ENCODE results near the gene SH3RF3. TPM values are rescaled to one million over a fixed set of nuclear protein-coding genes. Genes with fewer than 3 reads are reported as not detected.

Gene SH3RF3
- polyA plus RNA-seq, 2 donors, result 1.1 to 1.3 TPM

DNA sequence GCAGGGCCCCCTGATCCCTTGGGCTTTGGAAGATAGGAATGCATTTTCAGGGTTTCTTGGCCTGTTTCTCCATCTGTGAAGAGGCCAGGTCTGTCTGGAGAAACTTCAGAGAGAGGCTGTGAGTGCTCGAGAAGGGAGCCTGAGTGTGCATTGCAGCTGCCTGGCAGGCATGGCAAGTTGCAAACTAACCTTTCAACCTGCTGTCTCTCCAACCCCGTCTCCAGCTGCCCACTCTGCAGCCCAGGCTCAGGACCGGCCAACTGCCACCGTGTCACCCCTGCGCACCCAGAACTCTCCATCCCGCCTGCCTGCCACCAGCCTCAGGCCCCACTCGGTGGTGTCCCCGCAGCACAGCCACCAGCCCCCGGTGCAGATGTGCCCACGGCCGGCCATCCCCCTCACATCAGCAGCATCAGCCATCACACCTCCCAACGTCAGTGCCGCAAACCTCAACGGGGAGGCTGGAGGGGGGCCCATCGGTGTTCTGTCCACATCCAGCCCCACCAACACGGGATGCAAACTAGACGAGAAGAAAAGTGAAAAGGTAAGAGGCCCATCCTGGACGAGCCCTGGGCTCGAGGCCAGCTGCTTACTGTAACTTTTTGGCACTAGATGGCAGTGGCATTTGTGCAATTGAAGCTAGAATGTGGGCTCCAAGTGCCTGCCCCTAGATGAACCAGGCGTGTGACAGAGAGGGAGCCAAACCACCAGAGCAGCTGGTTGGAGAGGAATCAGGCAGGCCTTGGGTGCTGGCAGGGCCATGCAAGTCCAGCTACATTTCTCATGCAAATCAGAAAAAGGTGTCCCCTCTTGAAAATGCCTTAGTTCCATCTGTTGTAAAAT is 320.2 kb downstream of the SH3RF3 start:
- Histone ChIP-seq H3K9me3 (ENCODE audit: control insufficient read depth in 2 of 2, insufficient read depth in 1 of 2, low read depth in 1 of 2, low read length in 1 of 2) (peaks cover 0 to 6% of the 10 kb centered on the region in 2 donors), H3K4me1 (ENCODE audit: control insufficient read depth in 2 of 2, insufficient read depth in 2 of 2, low read length in 1 of 2) (peaks cover 0 to 10% of the 10 kb centered on the region in 2 donors), H3K27ac (ENCODE audit: low read depth in 2 of 2, low read length in 1 of 2) (no peak overlapping the region), H3K27me3 (ENCODE audit: control insufficient read depth in 1 of 2, insufficient read depth in 2 of 2, low read length in 2 of 2) (no peaks in the 10 kb centered on the region), H3K4me3 (ENCODE audit: low read depth in 1 of 2, low read length in 2 of 2) (no peak overlapping the region), H3K36me3 (ENCODE audit: control insufficient read depth in 2 of 2, insufficient read depth in 2 of 2, low read length in 1 of 2) (peaks cover 0 to 5% of the 10 kb centered on the region in 2 donors)
- 71 to 74% methylated on average over 20 of the region's 20 CpGs for WGBS, 2 donors

DNA sequence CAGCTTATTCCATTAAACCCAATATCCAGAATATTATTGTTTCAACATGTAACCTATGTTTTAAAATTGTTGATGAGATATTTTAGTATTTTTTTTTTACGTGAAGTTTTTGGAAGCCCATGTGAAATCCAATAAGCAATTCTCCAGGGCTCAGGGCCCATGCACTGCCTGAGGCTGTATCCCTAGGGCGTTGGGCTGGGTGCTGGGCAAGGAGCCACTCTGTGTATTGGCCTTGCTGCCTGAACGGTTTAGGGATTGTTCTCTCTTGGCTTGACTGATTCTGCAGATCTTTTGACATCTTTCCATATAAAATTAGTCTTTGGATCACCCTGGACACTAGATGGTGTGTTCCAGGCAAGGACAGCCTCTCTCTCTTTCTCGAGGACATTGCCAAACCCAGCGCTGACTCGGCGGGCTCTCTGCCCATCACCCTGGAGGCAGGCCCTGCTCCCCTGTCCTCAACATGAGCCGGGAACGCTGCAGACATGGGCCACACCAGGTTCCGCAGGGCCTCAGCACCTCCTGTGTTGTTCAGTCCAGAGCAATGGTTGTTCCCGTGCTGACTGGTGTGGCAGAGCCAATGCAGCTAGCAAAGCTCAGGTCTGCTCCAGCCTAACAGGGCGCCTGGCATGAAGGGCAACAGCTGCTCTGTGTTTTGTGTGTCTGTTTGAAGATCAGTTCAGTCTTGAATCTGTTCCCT is 321.7 kb downstream of the SH3RF3 start:
- 58 to 70% methylated on average over 12 of the region's 12 CpGs for WGBS, 2 donors
- no peak overlapping the region for H3K27ac ChIP-seq (ENCODE audit: low read depth in 2 of 2, low read length in 1 of 2)
- no peaks in the 10 kb centered on the region for H3K9me3 ChIP-seq (ENCODE audit: control insufficient read depth in 2 of 2, insufficient read depth in 1 of 2, low read depth in 1 of 2, low read length in 1 of 2)
- H3K36me3 ChIP-seq (ENCODE audit: control insufficient read depth in 2 of 2, insufficient read depth in 2 of 2, low read length in 1 of 2), result peaks cover 0 to 5% of the 10 kb centered on the region in 2 donors
- H3K27me3 ChIP-seq (ENCODE audit: control insufficient read depth in 1 of 2, insufficient read depth in 2 of 2, low read length in 2 of 2), result no peaks in the 10 kb centered on the region
- no peak overlapping the region for H3K4me3 ChIP-seq (ENCODE audit: low read depth in 1 of 2, low read length in 2 of 2)
- peaks cover 0 to 10% of the 10 kb centered on the region in 2 donors for H3K4me1 ChIP-seq (ENCODE audit: control insufficient read depth in 2 of 2, insufficient read depth in 2 of 2, low read length in 1 of 2)

DNA sequence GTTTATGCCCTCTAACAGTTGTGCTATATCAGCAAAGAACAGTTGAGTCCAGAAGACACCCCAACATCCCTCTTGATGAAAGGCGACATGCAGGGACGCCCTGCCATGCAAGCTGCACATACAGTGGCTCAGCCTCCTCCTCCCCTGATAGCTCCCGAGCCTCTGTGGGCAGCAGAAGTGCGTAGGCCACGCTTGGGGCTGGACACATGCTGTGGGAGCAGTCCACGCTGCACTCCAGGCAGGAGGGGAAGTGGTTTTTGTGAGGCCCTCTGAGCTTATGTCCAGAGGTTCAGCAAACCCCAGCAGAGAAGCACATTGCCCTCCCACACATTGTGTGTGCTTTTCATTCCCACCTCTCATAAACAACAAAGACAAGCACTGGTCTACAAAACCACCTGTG is 322.7 kb downstream of the SH3RF3 start:
- Histone ChIP-seq H3K27ac (ENCODE audit: low read depth in 2 of 2, low read length in 1 of 2) (no peak overlapping the region), H3K4me3 (ENCODE audit: low read depth in 1 of 2, low read length in 2 of 2) (no peak overlapping the region), H3K9me3 (ENCODE audit: control insufficient read depth in 2 of 2, insufficient read depth in 1 of 2, low read depth in 1 of 2, low read length in 1 of 2) (no peaks in the 10 kb centered on the region), H3K4me1 (ENCODE audit: control insufficient read depth in 2 of 2, insufficient read depth in 2 of 2, low read length in 1 of 2) (peaks cover 0 to 7% of the 10 kb centered on the region in 2 donors), H3K27me3 (ENCODE audit: control insufficient read depth in 1 of 2, insufficient read depth in 2 of 2, low read length in 2 of 2) (no peaks in the 10 kb centered on the region), H3K36me3 (ENCODE audit: control insufficient read depth in 2 of 2, insufficient read depth in 2 of 2, low read length in 1 of 2) (peaks cover 0 to 5% of the 10 kb centered on the region in 2 donors)
- 89 to 91% methylated on average over 6 of the region's 6 CpGs for WGBS, 2 donors

DNA sequence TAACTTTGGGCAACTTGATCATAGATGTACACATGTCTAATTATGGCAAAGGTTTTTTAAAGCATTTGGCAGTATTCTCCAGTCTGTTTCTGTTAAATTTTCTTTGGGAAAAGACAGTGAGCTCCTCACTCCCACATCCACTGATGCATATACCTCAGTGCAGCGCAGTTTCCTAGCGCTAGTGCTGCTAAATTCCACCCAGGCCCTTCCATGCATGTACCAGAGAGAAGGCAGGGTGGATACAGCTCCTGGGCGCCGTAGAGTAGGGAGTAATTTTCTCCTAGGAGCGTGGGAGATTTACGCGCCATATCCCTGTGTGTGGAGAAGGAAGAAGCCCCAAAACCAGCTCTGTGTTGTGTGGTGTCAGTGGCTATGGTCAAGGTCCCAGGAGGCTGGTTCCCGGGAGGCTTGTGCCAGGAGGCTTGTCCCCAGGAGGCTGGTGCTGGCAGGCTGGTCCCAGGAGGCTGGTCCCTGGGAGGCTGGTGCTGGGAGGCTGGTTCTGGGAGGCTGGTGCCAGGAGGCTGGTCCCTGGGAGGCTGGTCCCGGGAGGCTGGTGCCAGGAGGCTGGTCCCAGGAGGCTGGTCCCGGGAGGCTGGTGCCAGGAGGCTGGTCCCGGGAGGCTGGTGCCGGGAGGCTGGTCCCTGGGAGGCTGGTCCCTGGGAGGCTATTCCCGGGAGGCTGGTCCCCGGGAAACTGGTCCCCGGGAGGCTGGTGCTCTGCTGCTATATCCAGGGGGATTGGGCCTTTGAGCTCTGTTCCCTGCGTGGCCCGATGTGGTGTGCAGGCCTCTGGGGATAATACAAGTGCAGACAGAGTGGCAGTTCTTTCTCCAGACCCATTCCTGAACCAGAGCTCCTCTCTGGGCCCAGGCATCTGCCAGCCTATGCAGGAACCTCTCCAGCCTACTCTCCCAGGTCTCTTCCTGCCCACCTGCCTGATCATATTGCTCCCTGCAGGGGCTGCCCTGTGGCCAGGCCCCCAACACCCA is 323.6 kb downstream of the SH3RF3 start:
- Histone ChIP-seq H3K4me1 (ENCODE audit: control insufficient read depth in 2 of 2, insufficient read depth in 2 of 2, low read length in 1 of 2) (peaks cover 0 to 7% of the 10 kb centered on the region in 2 donors), H3K27me3 (ENCODE audit: control insufficient read depth in 1 of 2, insufficient read depth in 2 of 2, low read length in 2 of 2) (no peaks in the 10 kb centered on the region), H3K27ac (ENCODE audit: low read depth in 2 of 2, low read length in 1 of 2) (no peak overlapping the region), H3K4me3 (ENCODE audit: low read depth in 1 of 2, low read length in 2 of 2) (no peak overlapping the region), H3K36me3 (ENCODE audit: control insufficient read depth in 2 of 2, insufficient read depth in 2 of 2, low read length in 1 of 2) (peaks cover 0 to 5% of the 10 kb centered on the region in 2 donors), H3K9me3 (ENCODE audit: control insufficient read depth in 2 of 2, insufficient read depth in 1 of 2, low read depth in 1 of 2, low read length in 1 of 2) (no peaks in the 10 kb centered on the region)
- 89 to 96% methylated on average over 15 to 17 of the region's 17 CpGs for WGBS, 2 donors

DNA sequence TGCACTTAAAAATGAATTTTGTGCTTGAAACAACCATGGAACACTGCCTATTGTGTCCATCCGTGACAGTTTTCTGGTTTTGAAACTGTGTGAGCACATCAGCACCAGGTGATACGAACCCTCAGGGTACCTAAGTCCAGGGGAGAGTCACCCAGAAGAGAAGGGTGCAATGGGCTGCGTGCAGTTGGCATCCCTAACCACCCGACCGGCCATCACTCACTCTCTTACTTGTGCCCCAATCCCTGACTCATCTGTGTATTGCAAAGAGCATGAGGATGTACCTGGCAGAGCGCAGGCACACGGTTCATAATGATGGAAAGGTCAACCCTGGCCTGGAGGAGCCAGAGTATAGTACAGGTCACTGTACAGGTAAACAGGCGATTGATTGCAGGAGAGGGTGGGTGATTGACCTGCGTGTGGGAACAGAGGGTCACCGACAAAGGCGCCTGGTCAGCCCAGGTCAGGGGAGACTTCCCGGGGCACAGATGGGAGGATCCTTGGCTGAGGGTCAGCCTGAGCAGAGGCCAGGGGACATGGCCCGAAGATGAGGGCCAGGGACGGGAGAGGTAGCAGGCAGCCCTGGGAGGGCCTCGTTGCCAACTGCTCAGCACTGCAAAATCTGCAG is 324.5 kb downstream of the SH3RF3 start:
- Histone ChIP-seq H3K9me3 (ENCODE audit: control insufficient read depth in 2 of 2, insufficient read depth in 1 of 2, low read depth in 1 of 2, low read length in 1 of 2) (no peaks in the 10 kb centered on the region), H3K27ac (ENCODE audit: low read depth in 2 of 2, low read length in 1 of 2) (no peak overlapping the region), H3K27me3 (ENCODE audit: control insufficient read depth in 1 of 2, insufficient read depth in 2 of 2, low read length in 2 of 2) (no peaks in the 10 kb centered on the region), H3K36me3 (ENCODE audit: control insufficient read depth in 2 of 2, insufficient read depth in 2 of 2, low read length in 1 of 2) (peaks cover 0 to 5% of the 10 kb centered on the region in 2 donors), H3K4me3 (ENCODE audit: low read depth in 1 of 2, low read length in 2 of 2) (no peak overlapping the region), H3K4me1 (ENCODE audit: control insufficient read depth in 2 of 2, insufficient read depth in 2 of 2, low read length in 1 of 2) (peaks cover 0 to 7% of the 10 kb centered on the region in 2 donors)
- 87 to 93% methylated on average over 15 of the region's 15 CpGs for WGBS, 2 donors

DNA sequence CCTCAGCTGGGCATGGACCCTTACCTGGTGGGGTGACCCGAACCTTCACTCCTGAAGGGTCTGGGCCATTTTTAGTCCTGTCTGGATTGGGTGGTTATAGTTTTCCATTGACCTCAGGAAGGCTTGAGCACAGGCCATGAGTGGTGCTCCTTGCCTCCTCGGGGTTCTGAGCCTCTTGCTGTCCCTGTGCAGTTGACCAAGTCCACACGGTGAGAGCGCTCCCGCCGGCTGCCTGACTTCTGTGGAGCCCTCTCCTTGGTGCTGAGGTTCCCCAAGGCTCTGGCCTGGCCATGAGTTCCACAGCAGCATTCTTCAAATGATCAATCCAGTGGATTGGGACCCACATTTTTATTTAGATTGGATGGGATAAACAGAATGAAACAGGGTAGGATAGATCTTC is 325.3 kb downstream of the SH3RF3 start:
- no peaks in the 10 kb centered on the region for H3K27me3 ChIP-seq (ENCODE audit: control insufficient read depth in 1 of 2, insufficient read depth in 2 of 2, low read length in 2 of 2)
- 85 to 96% methylated on average over 6 of the region's 6 CpGs for WGBS, 2 donors
- no peak overlapping the region for H3K4me3 ChIP-seq (ENCODE audit: low read depth in 1 of 2, low read length in 2 of 2)

DNA sequence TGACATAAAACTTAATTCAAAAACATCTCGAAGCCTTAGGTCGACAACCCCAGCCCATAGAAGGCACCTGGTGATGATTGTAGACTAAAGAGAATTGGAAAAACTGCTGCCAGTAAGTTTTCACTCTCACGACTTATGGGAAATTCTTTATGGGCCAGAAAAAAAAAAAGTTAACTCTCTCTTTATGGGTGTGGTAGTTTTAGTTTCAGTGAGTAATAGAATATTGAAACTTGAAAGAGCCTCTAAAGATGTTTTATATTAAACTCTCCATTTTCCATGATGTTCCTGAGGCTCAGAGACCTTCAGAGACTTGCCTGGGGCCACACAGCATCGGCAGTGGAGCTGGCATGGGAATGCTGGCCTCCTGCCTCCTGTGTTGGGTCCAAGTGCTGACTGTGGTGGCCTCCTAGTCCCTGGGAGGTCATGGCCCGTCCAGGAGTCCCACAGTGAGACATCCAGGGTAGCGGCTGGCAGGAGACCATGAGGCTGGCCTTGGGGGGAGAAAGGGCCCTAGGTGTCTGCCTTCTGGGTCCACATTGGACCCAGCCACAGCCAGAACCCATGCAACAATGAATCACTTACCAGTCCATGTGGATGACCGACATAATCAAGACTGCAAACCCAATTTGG is 325.9 kb downstream of the SH3RF3 start:
- Histone ChIP-seq H3K4me3 (ENCODE audit: low read depth in 1 of 2, low read length in 2 of 2) (no peak overlapping the region), H3K27ac (ENCODE audit: low read depth in 2 of 2, low read length in 1 of 2) (no peak overlapping the region), H3K4me1 (ENCODE audit: control insufficient read depth in 2 of 2, insufficient read depth in 2 of 2, low read length in 1 of 2) (peaks cover 0 to 4% of the 10 kb centered on the region in 2 donors), H3K9me3 (ENCODE audit: control insufficient read depth in 2 of 2, insufficient read depth in 1 of 2, low read depth in 1 of 2, low read length in 1 of 2) (no peaks in the 10 kb centered on the region), H3K36me3 (ENCODE audit: control insufficient read depth in 2 of 2, insufficient read depth in 2 of 2, low read length in 1 of 2) (peaks cover 0 to 5% of the 10 kb centered on the region in 2 donors), H3K27me3 (ENCODE audit: control insufficient read depth in 1 of 2, insufficient read depth in 2 of 2, low read length in 2 of 2) (no peaks in the 10 kb centered on the region)
- WGBS, 2 donors, result 78 to 83% methylated on average over 7 of the region's 7 CpGs

More for the DNA sequence above, 325.3 kb downstream of the SH3RF3 start:
- no peak overlapping the region for H3K27ac ChIP-seq (ENCODE audit: low read depth in 2 of 2, low read length in 1 of 2)
- peaks cover 0 to 4% of the 10 kb centered on the region in 2 donors for H3K4me1 ChIP-seq (ENCODE audit: control insufficient read depth in 2 of 2, insufficient read depth in 2 of 2, low read length in 1 of 2)
- no peaks in the 10 kb centered on the region for H3K9me3 ChIP-seq (ENCODE audit: control insufficient read depth in 2 of 2, insufficient read depth in 1 of 2, low read depth in 1 of 2, low read length in 1 of 2)
- H3K36me3 ChIP-seq (ENCODE audit: control insufficient read depth in 2 of 2, insufficient read depth in 2 of 2, low read length in 1 of 2), result peaks cover 0 to 5% of the 10 kb centered on the region in 2 donors

DNA sequence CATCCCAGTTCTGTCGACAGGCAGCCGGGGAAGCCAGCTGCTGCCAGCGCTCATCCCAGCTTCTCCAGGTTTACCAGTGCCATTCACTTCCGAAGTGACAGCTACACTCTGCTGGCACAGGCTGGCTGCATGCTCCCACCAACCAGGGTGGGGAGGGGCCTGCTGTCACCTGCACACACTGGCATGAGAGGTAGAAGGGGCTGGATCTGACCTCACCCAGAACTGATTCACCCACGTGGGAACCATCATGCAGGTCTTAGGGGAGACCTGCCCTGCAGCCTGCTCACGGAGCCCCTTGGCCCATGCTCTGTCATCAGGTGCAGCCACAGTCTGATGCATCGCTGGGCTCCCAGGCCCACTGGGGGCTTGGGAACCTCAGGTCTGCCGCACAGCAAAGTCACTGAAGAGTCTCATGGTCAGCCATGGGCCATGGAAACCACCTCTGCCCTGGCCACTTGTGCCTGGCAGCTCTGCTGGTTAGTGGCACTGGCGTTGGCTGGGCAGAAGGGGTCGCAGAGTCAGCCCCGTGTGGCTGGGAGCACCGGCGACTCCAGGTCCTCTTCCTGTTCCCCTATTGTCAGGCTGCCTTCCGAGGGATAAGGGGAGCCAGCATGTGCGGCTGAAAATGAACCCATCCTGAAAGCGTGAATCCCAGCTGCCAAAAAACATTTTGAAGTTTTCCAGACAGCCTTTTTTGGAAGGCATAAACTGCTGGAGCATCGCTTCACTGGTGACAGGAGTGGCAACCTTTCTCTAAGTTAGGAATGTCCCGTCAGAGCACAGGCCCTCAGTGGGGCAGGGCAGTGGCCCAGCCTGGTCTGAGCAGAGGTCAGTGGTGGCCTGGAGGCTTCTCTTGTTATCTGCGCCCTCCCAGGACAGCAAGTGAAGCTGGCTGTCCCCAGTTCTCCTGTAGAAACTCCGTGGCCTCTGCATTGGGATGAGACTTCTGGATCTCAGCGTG is 327.0 kb downstream of the SH3RF3 start:
- Histone ChIP-seq H3K4me1 (ENCODE audit: control insufficient read depth in 2 of 2, insufficient read depth in 2 of 2, low read length in 1 of 2) (no peaks in the 10 kb centered on the region), H3K36me3 (ENCODE audit: control insufficient read depth in 2 of 2, insufficient read depth in 2 of 2, low read length in 1 of 2) (peaks cover 0 to 5% of the 10 kb centered on the region in 2 donors), H3K27ac (ENCODE audit: low read depth in 2 of 2, low read length in 1 of 2) (no peak overlapping the region), H3K27me3 (ENCODE audit: control insufficient read depth in 1 of 2, insufficient read depth in 2 of 2, low read length in 2 of 2) (no peaks in the 10 kb centered on the region), H3K9me3 (ENCODE audit: control insufficient read depth in 2 of 2, insufficient read depth in 1 of 2, low read depth in 1 of 2, low read length in 1 of 2) (no peaks in the 10 kb centered on the region), H3K4me3 (ENCODE audit: low read depth in 1 of 2, low read length in 2 of 2) (no peak overlapping the region)
- 80 to 85% methylated on average over 21 of the region's 21 CpGs for WGBS, 2 donors
